H1 (cell line): ENCODE data around the gene PPFIA4. TPM values are rescaled to one million over a fixed set of nuclear protein-coding genes. Genes with fewer than 3 reads are reported as not detected.
"Not testable (repeated sequence)": the region's sequence is repeated elsewhere in the genome, so short reads cannot be mapped to it uniquely, and the experiment has no call there.

Source experiments
- CTCF ChIA-PET: fragments of 300-600 bp; sonication (Branson Sonifier 250); formaldehyde crosslinking; loops from one replicate; lab custom pipeline; 2021; ENCODE audit not compliant: partially characterized antibody; lab: Charles Lee
- POLR2A ChIA-PET: fragments of 300-600 bp; sonication (Branson Sonifier 250); formaldehyde crosslinking; loops from one replicate; lab custom pipeline; 2021; ENCODE audit warnings: inconsistent platforms; ENCODE audit not compliant: partially characterized antibody; lab: Charles Lee
- DNase-seq, 2 experiments: peaks; one replicate each; pipeline versions ENCODE4 v3.0.0 to v3.0.0-alpha.2; 2010 to 2022; ENCODE audit warnings: low spot score in 2 of 2, low read depth in 1 of 2, mixed read lengths in 1 of 2
- FAIRE-seq: peaks from 2 replicates; lab custom pipeline; 2011; peaks lifted over from hg19 to GRCh38; lab: Jason Lieb, UNC
- H2AFZ ChIP-seq: 2 replicates; pipeline ENCODE4 v1.8.1; 2012; ENCODE audit warnings: low read length, inconsistent platforms
- H2AK5ac ChIP-seq: 2 replicates; pipeline ENCODE4 v1.6.1; 2013; ENCODE audit warnings: low read depth, low read length
- H2BK120ac ChIP-seq: replicated peaks from 2 replicates; pipeline ENCODE3; 2013; ENCODE audit warnings: low read depth, low read length, inconsistent platforms
- H2BK12ac ChIP-seq: 2 replicates; pipeline ENCODE4 v1.6.1; 2013; ENCODE audit warnings: low read depth, low read length
- H2BK15ac ChIP-seq: 2 replicates; pipeline ENCODE4 v1.6.1; 2013; ENCODE audit warnings: low read length
- H2BK20ac ChIP-seq: 2 replicates; pipeline ENCODE4 v1.6.1; 2013; ENCODE audit warnings: low read length
- H2BK5ac ChIP-seq: 2 replicates; pipeline ENCODE4 v1.6.1; 2013; ENCODE audit warnings: low read depth, low read length
- H3K14ac ChIP-seq: 2 replicates; pipeline ENCODE4 v1.6.1; 2013; ENCODE audit warnings: inconsistent platforms; ENCODE audit not compliant: insufficient read length
- H3K18ac ChIP-seq: 2 replicates; pipeline ENCODE4 v1.6.1; 2013; ENCODE audit warnings: low read length; ENCODE audit errors: extremely low read depth
- H3K23ac ChIP-seq: 2 replicates; pipeline ENCODE4 v1.6.1; 2013; ENCODE audit warnings: inconsistent platforms; ENCODE audit not compliant: insufficient read length
- H3K23me2 ChIP-seq: 2 replicates; pipeline ENCODE4 v1.6.1; 2013; ENCODE audit warnings: low read depth, low read length
- H3K27ac ChIP-seq: 2 replicates; pipeline ENCODE4 v1.6.1; 2011; ENCODE audit warnings: low read depth, low read length, inconsistent platforms
- H3K27me3 ChIP-seq, 4 experiments: replicated peaks in 1 of 4; 1 replicate in 1 of 4; 2 replicates in 3 of 4; pipeline versions ENCODE4 v1.6.1 to v1.8.1; 2011 to 2013; ENCODE audit warnings: low read length in 3 of 4, mild to moderate bottlenecking in 3 of 4, inconsistent platforms in 2 of 4, mixed read lengths in 2 of 4, moderate library complexity in 1 of 4; ENCODE audit not compliant: control insufficient read depth in 3 of 4, insufficient read depth in 3 of 4; ENCODE audit errors: extremely low read depth in 1 of 4
- H3K36me3 ChIP-seq, 4 experiments: 2 replicates each; pipeline versions ENCODE4 v1.6.1 to v1.8.1; 2011 to 2013; ENCODE audit warnings: mild to moderate bottlenecking in 4 of 4, low read length in 3 of 4, moderate library complexity in 2 of 4, control low read depth in 1 of 4, inconsistent platforms in 1 of 4; ENCODE audit not compliant: insufficient read depth in 4 of 4, control insufficient read depth in 2 of 4
- H3K4ac ChIP-seq: replicated peaks from 2 replicates; pipeline ENCODE3; 2013; ENCODE audit warnings: low read length, low read depth, mixed read lengths, inconsistent platforms; ENCODE audit not compliant: insufficient read length
- H3K4me1 ChIP-seq, 4 experiments: replicated peaks in 1 of 4; 1 replicate in 1 of 4; 2 replicates in 3 of 4; pipeline versions ENCODE4 v1.6.1 to v1.8.1; 2011 to 2013; ENCODE audit warnings: low read length in 3 of 4, inconsistent platforms in 2 of 4, mixed read lengths in 1 of 4; ENCODE audit not compliant: insufficient read depth in 4 of 4, control insufficient read depth in 3 of 4
- H3K4me2 ChIP-seq, 2 experiments: 2 replicates each; pipeline versions ENCODE4 v1.6.1 to v1.8.1; 2011 to 2013; ENCODE audit warnings: low read depth in 2 of 2, low read length in 2 of 2, control low read depth in 1 of 2, inconsistent platforms in 1 of 2, mild to moderate bottlenecking in 1 of 2; ENCODE audit not compliant: insufficient read depth in 1 of 2
- H3K4me3 ChIP-seq, 4 experiments: fragments of 200-600, 300-600 bp in 1 of 4; sonication (generic), shearing (Covaris generic), sonication (Bioruptor Twin) in 1 of 4; 2 replicates each; pipeline versions ENCODE4 v1.5.1 to v1.8.1; 2011 to 2016; ENCODE audit warnings: low read length in 4 of 4, low read depth in 3 of 4, control low read depth in 2 of 4, inconsistent platforms in 2 of 4, mild to moderate bottlenecking in 2 of 4, mixed read lengths in 1 of 4, moderate library complexity in 1 of 4; ENCODE audit not compliant: insufficient read depth in 2 of 4; ENCODE audit errors: extremely low read depth in 1 of 4
- H3K56ac ChIP-seq: replicated peaks from 2 replicates; pipeline ENCODE3; 2013; ENCODE audit warnings: low read depth, mild to moderate bottlenecking, mixed read lengths, low read length, inconsistent platforms; ENCODE audit not compliant: insufficient read length
- H3K79me1 ChIP-seq: 2 replicates; pipeline ENCODE4 v1.6.1; 2013; ENCODE audit warnings: low read depth, low read length, control low read depth
- H3K79me2 ChIP-seq, 2 experiments: 2 replicates each; pipeline versions ENCODE4 v1.6.1 to v1.8.1; 2012 to 2013; ENCODE audit warnings: low read length in 2 of 2, mild to moderate bottlenecking in 2 of 2, inconsistent platforms in 1 of 2; ENCODE audit not compliant: insufficient read depth in 2 of 2, control insufficient read depth in 1 of 2
- H3K9ac ChIP-seq, 4 experiments: replicated peaks in 1 of 4; 1 replicate in 1 of 4; 2 replicates in 3 of 4; pipeline versions ENCODE4 v1.6.1 to v1.8.1; 2011 to 2013; ENCODE audit warnings: low read depth in 3 of 4, low read length in 3 of 4, control low read depth in 2 of 4, mild to moderate bottlenecking in 2 of 4, moderate library complexity in 2 of 4, inconsistent platforms in 1 of 4; ENCODE audit errors: extremely low read depth in 1 of 4
- H3K9me3 ChIP-seq, 2 experiments: 2 replicates each; pipeline versions ENCODE4 v1.6.1 to v1.8.1; 2012 to 2013; ENCODE audit warnings: mild to moderate bottlenecking in 2 of 2, moderate library complexity in 2 of 2, control low read depth in 1 of 2, inconsistent platforms in 1 of 2, low read depth in 1 of 2, low read length in 1 of 2, mixed read lengths in 1 of 2; ENCODE audit not compliant: insufficient read depth in 2 of 2
- H4K20me1 ChIP-seq, 2 experiments: replicated peaks in 1 of 2; 2 replicates each; pipeline versions ENCODE3 to v1.8.1; 2011 to 2013; ENCODE audit warnings: inconsistent platforms in 2 of 2, low read length in 2 of 2, mild to moderate bottlenecking in 1 of 2; ENCODE audit not compliant: insufficient read depth in 2 of 2, control insufficient read depth in 1 of 2
- H4K5ac ChIP-seq: 2 replicates; pipeline ENCODE4 v1.6.1; 2013; ENCODE audit warnings: low read length, low read depth, mixed read lengths, inconsistent platforms; ENCODE audit not compliant: insufficient read length
- H4K8ac ChIP-seq: 2 replicates; pipeline ENCODE4 v1.8.0; 2013; ENCODE audit warnings: mild to moderate bottlenecking, moderate library complexity, low read length, inconsistent platforms; ENCODE audit not compliant: insufficient read depth; ENCODE audit errors: extremely low read depth
- H4K91ac ChIP-seq: replicated peaks from 2 replicates; pipeline ENCODE3; 2013; ENCODE audit warnings: low read length, mixed read lengths, inconsistent platforms; ENCODE audit not compliant: insufficient read length
- WGBS, 2 experiments: shearing (Covaris generic) in 1 of 2; methylation state at CpG; one replicate each; pipeline versions ENCODE4 v1.1.6 to v1.1.7; 2013 to 2015; ENCODE audit warnings: low lambda C conversion rate in 2 of 2, mixed read lengths in 2 of 2, inconsistent platforms in 1 of 2, low coverage in 1 of 2, missing lambda C conversion rate in 1 of 2; ENCODE audit not compliant: insufficient replicate concordance in 2 of 2, insufficient coverage in 1 of 2, insufficient read length in 1 of 2; ENCODE audit errors: extremely low coverage in 1 of 2, missing lambda C conversion rate in 1 of 2; 5-methylcytosine and 5-hydroxymethylcytosine counted together
- polyA plus RNA-seq, 7 experiments: library from polyadenylated mRNA; depleted of rRNA in 3 of 7; stranded (reverse) in 5 of 7; unstranded in 2 of 7; fragments of >200 nt in 5 of 7; fragments of 200-250 nt in 2 of 7; gene quantifications; 1 replicate in 5 of 7; 2 replicates in 1 of 7; 4 replicates in 1 of 7; pipeline versions ENCODE4 v1.2.1 to v1.2.3, GENCODE V29; 2011 to 2013; ENCODE audit warnings: missing spikeins in 2 of 7, mixed read lengths in 2 of 7
- total RNA-seq: library from RNA; stranded (reverse); fragmentation: NEBNext Ultra II Directional; extraction: Animal tissue kit (Norgen Biotek cat#: 25700); gene quantifications from 2 replicates; pipeline ENCODE4 v1.2.1, GENCODE V29; 2021

PPFIA4 gene
- total and polyA plus RNA-seq, 2 of the 8 experiments (the other 6 are each of a cell fraction or from before 2014, with no cell fraction given): 9.0 to 9.9 TPM

- not testable (repeated sequence) for H2BK120ac ChIP-seq, H3K9me3 ChIP-seq, H3K4me3 ChIP-seq, H4K5ac ChIP-seq, H4K8ac ChIP-seq, H2BK12ac ChIP-seq, H3K79me2 ChIP-seq, H3K4ac ChIP-seq, H2BK5ac ChIP-seq, H2BK15ac ChIP-seq, H3K4me1 ChIP-seq, H4K20me1 ChIP-seq, H3K23me2 ChIP-seq, FAIRE-seq, H3K18ac ChIP-seq, H3K79me1 ChIP-seq, DNase-seq, H2BK20ac ChIP-seq, H3K4me2 ChIP-seq, H3K27ac ChIP-seq, H3K9ac ChIP-seq, H3K14ac ChIP-seq, H3K36me3 ChIP-seq, H3K56ac ChIP-seq, H3K23ac ChIP-seq, H4K91ac ChIP-seq, H2AFZ ChIP-seq, H2AK5ac ChIP-seq, H3K27me3 ChIP-seq
- POLR2A ChIA-PET: interaction anchor here (0.7 to 3.3 kb wide), 2 partner anchors 21 to 124 kb away, joined by 4 to 13 read pairs; partner anchors contain the start of gene TMEM183A
- WGBS, 2 experiments: 74% methylated on average over 9 of the region's 9 CpGs; no CpG with 5 or more reads in 1 of the 2 experiments
- CTCF ChIA-PET: interaction anchor here (0.7 kb wide), 1 partner anchor 8 kb away, joined by 3 read pairs; no protein-coding TSS in a partner anchor
Measured at GRCh38 chr1:202986120-202986519, 40.2 kb upstream of the PPFIA4 start.
